ENCODE measurements around the gene AK3.
"Not testable (repeated sequence)": the region's sequence is repeated elsewhere in the genome, so short reads cannot be mapped to it uniquely, and the experiment has no call there.

AK3 gene

GRCh38 chr9:4662989-4663792, 77.8 kb downstream of the AK3 start:
- H3K4me3 ChIP-seq (ENCODE audit: low read depth, low read length): peak overlapping the region; percentile 91
- TF ChIP-seq CTCF (IDR thresholded peaks at IDR 0.05; ENCODE audit: insufficient read depth, low read depth, low read length, missing control alignments): no peak
- no peak for DNase-seq (ENCODE audit: low read depth)

GRCh38 chr9:4662108-4662988, 78.7 kb downstream of the AK3 start, which contains the start of gene PLPP6:
Gene PLPP6, plus strand, starts transcription at chr9:4662294. Its CDS starts 82 bp downstream, at chr9:4662376.
- peak within 1 kb of the TSS; percentile 91 for H3K4me3 ChIP-seq (ENCODE audit: low read depth, low read length)
- peak; percentile 89 for DNase-seq (ENCODE audit: low read depth)
- peak; percentile 56 for TF ChIP-seq CTCF (IDR thresholded peaks at IDR 0.05; ENCODE audit: insufficient read depth, low read depth, low read length, missing control alignments)

DNA sequence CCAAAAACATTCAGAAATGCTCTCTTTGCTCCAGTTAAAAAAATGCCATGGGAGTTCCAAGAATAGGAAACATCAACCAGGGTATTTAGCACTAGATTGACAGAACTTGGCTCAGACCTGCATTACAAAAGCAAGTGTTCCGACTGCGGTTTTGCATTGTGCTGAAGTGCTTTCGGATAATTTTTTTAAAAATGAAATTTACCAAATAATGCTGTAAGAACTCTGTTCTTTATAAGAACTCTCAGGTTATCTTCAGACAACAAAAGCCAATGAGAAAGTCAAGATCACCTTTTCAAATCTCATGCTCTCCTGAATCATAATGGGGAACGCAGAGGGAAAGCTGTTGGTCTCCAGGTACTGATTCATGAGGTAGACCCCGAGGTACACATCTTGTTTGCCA, 79.4 kb downstream of the AK3 start:
- DNase-seq (ENCODE audit: low read depth): no peak
- TF ChIP-seq CTCF (IDR thresholded peaks at IDR 0.05; ENCODE audit: insufficient read depth, low read depth, low read length, missing control alignments): no peak
- peak overlapping the region; percentile 91 for H3K4me3 ChIP-seq (ENCODE audit: low read depth, low read length)

DNA sequence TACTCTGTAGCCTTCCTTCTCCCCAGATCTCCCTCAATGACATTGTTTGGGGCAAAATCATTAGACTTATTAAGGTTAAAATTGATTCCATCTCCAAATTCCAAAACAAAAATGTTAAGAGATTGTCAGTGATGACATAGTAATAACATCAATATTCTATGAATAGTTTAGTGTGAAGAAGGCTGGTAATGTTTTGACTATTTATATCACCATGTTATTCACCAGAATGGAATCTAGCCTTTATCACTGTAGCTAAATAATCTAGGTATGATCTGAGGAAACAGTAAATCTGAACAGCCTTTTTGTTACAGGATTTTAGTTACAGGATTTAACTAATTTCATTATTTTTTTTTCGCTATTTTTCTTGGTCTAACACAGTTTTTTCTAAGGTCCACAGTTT, 79.8 kb downstream of the AK3 start:
- no peak for TF ChIP-seq CTCF (IDR thresholded peaks at IDR 0.05; ENCODE audit: insufficient read depth, low read depth, low read length, missing control alignments)
- H3K4me3 ChIP-seq (ENCODE audit: low read depth, low read length): no peak overlapping the region
- DNase-seq (ENCODE audit: low read depth): no peak

DNA sequence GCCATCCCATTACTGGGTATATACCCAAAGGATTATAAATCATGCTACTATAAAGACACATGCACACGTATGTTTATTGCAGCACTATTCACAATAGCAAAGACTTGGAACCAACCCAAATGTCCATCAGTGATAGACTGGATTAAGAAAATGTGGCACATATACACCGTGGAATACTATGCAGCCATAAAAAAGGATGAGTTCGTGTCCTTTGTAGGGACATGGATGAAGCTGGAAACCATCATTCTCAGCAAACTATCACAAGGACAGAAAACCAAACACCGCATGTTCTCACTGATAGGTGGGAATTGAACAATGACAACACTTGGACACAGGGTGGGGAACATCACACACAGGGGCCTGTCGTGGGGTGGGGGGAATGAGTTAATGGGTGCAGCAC, 80.3 kb downstream of the AK3 start:
- not testable (repeated sequence) for H3K4me3 ChIP-seq (ENCODE audit: low read depth, low read length); DNase-seq (ENCODE audit: low read depth)

Measured in GM12865 (cell line).